NB4 (cell line): ENCODE measurements around the gene UGT1A5.

Experiments used
- POLR2A ChIP-seq: IDR thresholded peaks from 2 replicates; pipeline ENCODE4 v1.6.1; 2011; ENCODE audit warnings: mild to moderate bottlenecking; ENCODE audit not compliant: insufficient read length; ENCODE audit errors: extremely low read depth
- TF ChIP-seq, protein P1 (sequence below): IDR thresholded peaks from one replicate; pipeline ENCODE4 v1.5.1; 2012; ENCODE audit warnings: low read depth, low read length
- TF ChIP-seq, protein P2 (sequence below): IDR thresholded peaks from 2 replicates; pipeline ENCODE4 v1.6.1; 2011; ENCODE audit warnings: low read depth, low read length

DNA sequence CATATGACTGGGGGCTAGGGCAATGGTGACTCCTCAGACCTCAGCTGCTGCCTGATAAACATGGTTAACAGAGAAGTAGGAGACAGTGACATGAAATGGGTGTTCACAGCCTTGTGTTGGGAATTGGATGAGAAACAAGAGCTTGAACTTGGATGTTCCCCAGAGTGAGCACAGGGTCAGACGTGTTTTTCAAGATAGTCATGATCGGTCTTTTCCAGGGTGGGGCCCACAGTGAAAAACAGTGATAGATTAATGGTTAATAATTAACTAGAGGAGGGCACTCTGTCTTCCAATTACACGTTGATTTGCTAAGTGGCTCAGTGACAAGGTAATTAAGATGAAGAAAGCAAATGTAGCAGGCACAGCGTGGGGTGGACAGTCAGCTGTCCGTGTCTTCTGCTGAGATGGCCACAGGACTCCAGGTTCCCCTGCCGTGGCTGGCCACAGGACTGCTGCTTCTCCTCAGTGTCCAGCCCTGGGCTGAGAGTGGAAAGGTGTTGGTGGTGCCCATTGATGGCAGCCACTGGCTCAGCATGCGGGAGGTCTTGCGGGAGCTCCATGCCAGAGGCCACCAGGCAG lies 16.1 kb downstream of the UGT1A5 start, which contains the start of gene UGT1A3:
- TF ChIP-seq POLR2A = no peak
- TF ChIP-seq, protein P1, sequence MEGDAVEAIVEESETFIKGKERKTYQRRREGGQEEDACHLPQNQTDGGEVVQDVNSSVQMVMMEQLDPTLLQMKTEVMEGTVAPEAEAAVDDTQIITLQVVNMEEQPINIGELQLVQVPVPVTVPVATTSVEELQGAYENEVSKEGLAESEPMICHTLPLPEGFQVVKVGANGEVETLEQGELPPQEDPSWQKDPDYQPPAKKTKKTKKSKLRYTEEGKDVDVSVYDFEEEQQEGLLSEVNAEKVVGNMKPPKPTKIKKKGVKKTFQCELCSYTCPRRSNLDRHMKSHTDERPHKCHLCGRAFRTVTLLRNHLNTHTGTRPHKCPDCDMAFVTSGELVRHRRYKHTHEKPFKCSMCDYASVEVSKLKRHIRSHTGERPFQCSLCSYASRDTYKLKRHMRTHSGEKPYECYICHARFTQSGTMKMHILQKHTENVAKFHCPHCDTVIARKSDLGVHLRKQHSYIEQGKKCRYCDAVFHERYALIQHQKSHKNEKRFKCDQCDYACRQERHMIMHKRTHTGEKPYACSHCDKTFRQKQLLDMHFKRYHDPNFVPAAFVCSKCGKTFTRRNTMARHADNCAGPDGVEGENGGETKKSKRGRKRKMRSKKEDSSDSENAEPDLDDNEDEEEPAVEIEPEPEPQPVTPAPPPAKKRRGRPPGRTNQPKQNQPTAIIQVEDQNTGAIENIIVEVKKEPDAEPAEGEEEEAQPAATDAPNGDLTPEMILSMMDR = no peak
- TF ChIP-seq, protein P2, sequence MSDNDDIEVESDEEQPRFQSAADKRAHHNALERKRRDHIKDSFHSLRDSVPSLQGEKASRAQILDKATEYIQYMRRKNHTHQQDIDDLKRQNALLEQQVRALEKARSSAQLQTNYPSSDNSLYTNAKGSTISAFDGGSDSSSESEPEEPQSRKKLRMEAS = no peak
